HG03469 (cell line): ENCODE measurements around the gene CENPB.

ENCODE experiments used
- ATAC-seq: cut with Tn5 transposase; IDR thresholded peaks from one replicate; pipeline ENCODE4 v1.9.1; 2021; ENCODE audit warnings: mild to moderate bottlenecking, moderate library complexity, moderate number of reproducible peaks; ENCODE audit not compliant: unreplicated experiment

The CENPB gene

DNA sequence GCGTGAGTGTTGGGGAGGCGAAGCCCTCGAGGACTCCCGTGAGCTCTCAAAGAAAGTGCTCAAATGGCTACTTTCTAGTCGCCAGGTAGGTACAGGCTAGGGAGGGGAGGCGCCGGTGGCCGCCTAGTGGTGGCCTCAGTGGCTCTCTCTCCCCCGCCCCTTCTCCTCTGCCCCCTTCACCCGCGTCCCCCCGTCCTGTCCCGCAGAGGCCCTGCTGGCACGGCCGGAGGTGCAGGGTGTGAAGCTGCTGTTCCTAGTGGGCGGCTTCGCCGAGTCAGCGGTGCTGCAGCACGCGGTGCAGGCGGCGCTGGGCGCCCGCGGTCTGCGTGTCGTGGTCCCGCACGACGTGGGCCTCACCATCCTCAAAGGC lies 35.2 kb downstream of the CENPB start:
- ATAC-seq, result no peak

DNA sequence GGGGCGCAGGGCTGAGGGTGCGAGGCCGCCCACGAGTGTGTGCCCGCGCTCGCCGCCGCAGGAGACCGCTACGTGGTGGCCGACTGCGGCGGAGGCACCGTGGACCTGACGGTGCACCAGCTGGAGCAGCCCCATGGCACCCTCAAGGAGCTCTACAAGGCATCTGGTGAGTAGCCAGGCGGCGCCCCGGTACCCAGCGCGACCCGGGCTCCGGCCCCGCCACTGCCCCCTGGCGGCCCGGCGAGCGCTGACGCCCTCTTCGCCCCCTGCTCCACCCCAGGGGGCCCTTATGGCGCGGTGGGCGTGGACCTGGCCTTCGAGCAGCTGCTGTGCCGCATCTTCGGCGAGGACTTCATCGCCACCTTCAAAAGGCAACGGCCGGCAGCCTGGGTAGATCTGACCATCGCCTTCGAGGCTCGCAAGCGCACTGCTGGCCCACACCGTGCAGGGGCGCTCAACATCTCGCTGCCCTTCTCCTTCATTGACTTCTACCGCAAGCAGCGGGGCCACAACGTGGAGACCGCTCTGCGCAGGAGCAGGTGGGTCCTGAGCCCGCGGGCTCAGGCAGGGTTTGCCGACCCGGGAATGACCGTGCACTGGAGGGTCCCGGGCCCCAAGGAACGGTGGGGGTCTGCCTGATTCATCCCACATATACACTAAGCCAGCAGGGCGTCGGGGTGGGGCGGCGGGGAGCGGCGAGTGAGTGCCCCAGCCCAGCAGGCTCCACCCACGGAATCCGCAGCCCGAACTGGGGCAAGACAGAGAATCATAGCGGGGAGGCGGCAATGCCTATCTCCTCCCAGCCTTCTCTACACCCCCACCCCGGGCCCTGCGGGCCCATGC lies 36.6 kb downstream of the CENPB start:
- no peak for ATAC-seq

DNA sequence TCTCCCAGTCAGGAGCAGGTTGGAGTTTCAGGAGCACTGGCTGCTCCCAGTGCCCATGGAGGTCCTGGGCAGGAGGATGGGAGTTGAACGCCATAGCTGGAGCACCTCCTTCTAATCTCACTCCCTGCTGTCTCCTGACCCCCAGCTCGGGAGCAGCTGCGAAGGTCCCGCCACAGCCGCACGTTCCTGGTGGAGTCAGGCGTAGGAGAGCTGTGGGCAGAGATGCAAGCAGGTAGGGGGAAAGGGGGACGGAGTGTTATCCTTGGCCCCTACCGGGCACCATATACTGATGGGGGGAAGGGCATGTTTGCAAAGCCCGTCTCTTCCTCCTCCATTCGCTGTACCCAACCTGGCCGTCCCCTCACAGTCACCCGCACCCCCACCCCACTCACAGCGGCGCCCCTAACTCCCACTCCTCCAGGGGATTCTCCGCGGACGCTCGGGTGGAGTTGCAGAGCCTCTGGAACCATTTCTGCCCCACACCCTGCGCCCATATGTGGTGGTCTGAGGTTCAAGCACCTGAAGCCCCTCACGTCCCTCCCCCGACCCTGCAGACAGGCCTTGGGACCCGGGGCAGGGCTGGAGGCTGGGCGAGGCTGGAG lies 37.4 kb downstream of the CENPB start:
- ATAC-seq, result no peak

DNA sequence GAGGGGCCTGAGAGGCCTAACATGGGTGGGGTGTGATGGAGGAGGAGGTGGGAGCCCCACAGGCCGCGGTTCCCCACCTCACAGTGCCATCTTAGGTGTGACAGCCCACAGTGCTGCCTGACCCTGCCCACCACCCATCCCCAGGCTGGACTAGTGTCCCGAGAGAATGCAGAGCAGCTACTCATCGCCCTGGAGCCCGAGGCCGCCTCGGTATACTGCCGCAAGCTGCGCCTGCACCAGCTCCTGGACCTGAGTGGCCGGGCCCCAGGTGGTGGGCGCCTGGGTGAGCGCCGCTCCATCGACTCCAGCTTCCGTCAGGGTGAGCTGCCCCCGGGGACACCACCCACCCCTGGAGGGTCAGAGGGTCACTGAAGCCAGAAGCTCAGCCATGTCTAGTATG lies 38.5 kb downstream of the CENPB start:
- no peak for ATAC-seq

DNA sequence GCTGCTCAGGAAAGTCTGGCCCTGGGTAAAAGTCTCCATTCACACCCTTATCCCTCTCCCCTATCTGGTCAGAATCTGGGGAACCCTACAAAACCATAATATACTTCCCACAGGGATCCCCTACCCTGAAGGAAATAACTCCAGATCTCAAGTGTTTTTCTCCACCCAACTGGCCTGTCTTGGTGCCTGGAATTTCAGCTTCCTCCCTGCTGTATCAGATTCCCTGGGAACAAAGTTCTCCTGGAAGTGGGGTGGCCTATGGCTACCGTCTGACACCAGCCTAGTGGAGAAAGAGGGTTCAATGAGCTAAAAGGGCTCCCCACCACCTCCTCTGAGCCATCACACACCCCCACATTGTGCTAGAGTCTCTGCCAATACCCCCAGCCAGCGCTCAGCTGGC lies 39.1 kb downstream of the CENPB start:
- no peak for ATAC-seq

DNA sequence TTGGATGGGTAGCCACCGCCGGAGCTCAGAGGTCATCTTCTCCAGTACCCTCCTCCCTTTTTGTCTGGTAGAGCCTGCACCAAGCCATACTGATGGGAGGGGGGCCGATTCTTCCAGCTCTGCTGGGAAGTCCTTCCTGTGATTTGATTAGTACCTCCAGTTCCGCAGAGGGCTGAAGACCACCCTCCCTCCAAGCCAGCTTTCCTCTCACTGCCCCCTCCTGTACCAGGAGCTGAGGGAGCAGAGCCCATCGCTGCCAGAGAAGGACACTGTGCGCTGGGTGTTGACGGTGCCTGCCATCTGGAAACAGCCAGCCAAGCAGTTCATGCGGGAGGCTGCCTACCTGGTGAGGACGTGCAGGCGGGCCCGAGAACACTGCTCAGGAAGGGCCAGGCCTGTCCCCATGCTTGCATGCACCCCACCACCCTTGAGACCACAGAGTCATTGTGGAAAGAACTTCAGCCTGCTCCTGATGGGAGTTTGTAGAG lies 40.8 kb downstream of the CENPB start:
- no peak for ATAC-seq

DNA sequence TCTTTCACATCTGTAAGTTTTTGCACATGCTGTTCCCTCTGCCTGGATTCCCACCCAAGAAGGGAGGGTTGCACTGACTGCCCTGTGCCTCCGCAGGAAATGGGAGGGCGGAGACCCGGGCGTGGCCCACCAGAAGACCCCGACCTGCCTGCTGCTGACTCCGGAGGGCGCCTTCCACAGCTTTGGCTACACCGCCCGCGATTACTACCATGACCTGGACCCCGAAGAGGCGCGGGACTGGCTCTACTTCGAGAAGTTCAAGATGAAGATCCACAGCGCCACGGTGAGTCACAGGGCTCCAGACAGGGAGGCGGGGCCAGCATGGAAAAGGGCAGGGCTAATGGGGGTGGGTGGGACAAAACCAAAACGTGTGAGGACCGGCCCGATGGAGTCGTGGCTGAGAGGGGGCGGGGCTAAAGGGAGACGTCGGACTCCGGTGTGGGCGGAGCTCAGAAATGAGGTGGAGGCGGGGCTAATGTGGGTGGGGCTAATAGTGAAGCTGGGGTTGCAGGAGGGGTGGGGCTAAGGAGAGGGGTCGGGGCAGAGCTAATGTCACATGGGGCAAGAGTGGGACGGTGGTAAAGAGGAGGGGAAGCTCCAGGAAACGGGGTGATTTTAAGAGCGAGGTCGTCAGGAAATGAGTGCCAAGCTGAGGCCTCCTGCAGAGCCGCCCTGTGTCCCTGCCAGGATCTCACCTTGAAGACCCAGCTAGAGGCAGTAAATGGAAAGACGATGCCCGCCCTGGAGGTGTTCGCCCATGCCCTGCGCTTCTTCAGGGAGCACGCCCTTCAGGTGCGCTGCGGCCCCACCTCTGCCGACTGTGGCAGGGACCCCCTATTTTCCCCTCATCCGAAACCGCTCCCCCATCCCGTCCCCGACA lies 41.5 kb downstream of the CENPB start:
- no peak for ATAC-seq

DNA sequence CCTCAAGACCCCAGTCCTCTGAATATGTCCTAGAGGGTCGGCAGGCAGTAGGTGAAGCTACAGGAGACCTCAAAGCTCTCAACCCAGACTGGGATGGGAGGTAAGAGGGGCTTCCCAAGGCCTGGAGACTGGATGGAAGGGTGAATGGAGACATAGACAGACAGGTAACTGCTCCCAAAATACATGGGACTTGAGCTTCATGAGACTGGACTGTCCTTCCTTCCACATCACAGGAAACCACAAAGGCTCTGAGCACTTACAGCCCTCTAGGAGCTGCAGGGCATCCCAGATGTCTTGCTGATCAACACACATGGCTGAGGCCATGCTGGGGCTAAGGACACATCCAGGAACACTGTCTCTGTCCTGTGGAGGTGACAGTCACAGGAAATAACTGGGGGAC lies 42.5 kb downstream of the CENPB start:
- no peak for ATAC-seq

DNA sequence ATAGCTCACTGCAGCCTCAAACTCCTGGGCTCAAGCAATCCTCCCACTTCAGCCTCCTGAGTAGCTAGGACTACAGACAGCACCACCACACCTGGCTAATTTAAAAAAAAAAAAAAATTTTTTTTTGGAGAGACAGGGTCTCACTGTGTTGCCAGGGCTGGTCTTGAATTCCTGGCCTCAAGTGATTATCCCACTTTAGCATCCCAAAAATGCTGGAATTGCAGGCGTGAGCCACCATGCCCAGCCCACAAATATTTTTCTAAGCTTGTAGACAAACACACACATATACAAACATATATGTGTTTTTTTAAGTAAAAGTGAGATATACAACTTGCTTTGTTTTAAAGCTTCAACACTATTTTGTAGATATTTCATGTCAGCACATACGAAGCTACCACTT lies 43.3 kb downstream of the CENPB start:
- no peak for ATAC-seq

DNA sequence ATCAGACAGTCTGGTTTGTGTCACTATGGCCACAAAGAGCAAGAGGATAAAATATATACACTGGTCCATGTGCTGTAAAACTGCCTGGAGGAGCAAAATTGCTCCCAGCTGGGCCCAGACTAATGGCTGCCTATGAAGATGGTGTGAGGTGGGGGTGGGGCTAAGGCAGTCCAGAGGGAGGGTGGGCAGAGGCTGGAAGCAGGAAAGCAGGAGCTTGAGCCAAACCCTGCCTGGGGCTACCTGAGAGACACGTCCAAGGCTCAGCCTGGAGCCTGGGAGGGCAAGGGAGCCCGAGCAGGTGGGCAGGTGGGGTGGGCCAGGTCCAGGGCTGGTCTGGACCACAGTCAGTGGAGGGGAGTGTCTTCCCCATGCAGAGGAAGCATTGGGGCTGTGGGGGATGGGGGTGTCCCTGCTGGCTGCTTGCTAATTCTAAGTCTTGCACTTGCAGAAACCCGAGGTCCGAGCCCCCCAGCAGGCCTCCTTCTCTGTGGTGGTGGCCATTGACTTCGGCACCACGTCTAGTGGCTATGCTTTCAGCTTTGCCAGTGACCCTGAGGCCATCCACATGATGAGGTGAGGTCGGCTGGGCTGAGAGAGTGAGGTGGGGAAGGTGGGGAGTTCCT lies 44.6 kb downstream of the CENPB start:
- ATAC-seq, result no peak

DNA sequence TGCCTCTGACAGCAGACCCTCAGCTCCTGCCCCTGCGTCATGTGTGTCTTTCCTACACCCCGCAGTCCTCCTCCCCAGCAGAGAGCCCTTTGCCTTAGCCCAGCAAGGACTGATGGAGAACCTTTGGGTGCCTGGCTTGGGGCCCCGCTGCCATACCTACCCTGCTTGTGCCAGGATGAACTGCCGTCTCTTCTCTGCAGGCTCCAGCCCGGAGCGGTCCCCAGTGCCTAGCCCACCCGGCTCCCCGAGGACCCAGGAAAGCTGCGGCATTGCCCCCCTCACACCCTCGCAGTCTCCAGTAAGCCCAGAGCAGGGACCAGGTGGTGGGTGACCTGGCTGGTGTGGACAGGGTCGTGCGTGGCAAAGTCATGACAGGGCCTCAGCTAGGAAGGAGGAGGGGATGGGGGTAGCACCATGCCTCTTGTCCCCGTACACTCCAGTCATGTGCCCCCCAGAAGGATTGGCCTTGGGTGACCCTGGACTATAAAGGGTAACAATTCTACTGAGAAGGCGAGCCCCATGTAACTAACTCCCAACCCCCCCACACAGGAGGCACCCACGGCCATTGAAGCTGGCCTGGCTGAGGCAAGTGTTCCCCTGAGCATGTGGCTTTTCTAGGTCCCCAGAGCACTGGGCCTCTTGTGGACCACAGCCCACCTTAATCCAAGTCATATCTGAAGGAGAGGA lies 45.8 kb downstream of the CENPB start:
- no peak for ATAC-seq

DNA sequence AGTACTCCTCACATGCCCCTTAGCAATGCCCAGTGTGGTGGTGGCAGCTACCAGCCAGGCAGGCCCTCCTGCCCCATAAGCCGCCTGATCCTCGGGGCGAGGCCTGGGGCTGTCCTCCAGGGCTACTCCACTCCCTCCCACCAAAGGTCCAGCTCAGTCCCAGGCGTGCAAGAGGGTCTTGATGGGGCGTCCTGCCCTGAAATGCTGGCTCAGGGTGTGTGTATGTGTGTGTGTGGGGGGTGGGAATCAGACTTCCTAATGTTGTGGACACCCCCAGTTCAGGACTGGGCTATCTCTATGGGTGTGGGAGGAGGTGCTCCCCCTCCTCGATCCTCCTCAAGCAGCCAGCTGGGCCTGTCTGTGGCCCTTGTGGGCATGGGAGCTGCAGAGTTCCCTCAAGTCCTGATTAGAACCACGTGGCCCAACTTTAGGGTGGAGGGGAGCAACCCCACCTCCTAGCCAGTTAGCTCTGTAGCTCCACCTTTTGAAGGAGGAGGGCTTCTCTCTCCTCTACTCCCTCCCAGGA lies 46.6 kb downstream of the CENPB start:
- ATAC-seq, result no peak

DNA sequence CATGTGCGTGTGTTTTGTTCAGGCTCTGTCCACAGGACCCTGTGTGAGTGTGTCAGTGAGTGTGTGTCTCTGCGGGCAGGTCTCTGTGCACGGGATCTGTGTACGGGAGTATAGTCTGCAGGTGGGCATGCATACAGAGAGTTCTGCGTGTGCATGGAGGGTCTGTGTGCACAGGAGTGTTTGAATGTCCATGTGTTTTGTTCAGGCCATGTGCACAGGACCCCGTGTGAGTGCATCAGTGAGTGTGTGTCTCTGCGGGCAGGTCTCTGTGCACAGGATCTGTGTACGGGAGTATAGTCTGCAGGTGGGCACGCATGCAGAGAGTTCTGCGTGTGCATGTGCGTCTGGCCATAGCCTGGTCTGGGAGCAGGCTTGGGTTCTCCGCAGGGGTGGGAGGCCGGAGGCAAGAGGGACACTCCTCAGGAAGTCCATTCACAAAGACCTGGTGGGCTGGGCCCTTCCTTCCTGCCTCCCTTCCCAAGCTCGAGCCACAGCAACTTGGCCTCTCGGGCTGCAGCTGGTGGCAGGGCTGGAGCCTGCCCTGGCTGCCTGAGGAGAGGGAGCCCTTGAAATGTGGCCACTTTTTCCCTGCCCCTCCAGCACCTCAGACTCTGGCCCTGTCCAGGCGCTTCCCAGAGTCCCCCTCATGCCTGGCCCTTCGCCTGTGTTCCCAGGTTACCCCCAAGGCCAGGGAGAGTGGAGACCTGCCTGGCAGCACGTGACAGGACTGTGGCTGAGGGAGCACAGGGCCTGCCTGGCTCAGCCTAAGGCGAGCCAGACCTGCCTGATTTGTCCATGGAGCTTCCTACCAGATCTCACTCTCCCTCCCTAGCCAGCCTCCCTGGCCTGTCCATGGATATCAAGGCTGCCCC lies 47.2 kb downstream of the CENPB start:
- ATAC-seq, result no peak

DNA sequence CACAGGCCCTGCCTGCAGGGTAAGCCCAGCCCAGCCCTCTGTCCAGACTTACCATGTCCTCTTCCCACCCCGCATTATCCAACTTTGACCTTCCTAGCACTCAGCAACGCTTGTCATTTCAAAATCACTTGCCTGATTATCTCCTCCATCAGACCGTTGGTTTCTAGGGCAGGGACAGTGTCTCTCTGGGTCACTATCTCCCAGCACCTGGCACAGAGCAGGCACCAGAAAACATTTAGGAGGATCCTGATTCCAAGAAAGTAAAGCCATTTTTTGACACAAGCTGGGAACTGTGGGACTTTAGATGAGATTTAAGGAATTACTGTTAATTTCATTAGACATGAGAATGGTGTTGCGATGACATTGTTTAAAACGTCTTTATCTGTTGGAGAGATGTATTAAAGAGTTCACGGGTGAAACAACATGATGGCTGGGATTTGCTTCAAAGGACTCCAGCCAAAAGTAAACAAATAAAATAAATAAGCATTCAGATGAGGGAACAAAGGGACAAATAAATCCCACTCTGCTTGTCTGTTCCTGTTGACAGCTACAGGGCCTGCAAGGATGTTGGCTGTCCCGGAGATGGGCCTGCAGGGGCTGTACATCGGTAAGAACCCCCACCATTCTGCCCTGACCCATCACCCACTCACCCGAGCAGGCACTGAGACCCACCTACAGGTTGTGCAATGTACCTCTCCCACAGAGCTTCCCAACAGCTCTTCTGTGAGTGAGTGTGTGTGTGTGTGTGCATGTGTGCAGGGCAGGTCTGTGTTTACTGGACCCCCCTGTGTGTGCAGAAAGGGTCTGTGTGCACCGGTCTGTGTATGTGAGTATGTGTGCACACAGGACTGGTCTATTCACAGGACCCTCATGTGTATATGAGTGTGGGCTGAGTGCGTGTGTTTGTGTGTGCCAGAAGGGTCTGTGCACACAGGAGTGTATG lies 48.2 kb downstream of the CENPB start:
- ATAC-seq, result no peak

DNA sequence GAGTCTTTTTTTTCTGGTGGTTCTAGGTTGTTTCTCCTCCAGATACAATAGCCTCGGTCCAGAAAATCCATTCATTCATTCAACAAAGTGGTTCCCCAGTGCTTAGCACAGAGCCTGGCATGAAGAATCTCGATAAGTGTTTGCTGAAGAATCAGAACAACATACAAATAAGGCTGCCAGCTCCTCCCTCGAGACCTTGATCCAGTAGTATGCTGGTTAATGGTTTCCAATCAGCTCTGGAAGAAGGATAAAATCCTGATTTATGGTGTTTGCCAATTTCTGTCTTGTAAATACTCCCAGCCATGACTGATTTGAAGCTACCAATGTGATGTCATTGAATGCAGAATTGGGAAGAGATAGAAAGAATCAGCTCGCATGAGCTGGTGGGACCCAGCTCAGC lies 50.8 kb downstream of the CENPB start:
- no peak for ATAC-seq

DNA sequence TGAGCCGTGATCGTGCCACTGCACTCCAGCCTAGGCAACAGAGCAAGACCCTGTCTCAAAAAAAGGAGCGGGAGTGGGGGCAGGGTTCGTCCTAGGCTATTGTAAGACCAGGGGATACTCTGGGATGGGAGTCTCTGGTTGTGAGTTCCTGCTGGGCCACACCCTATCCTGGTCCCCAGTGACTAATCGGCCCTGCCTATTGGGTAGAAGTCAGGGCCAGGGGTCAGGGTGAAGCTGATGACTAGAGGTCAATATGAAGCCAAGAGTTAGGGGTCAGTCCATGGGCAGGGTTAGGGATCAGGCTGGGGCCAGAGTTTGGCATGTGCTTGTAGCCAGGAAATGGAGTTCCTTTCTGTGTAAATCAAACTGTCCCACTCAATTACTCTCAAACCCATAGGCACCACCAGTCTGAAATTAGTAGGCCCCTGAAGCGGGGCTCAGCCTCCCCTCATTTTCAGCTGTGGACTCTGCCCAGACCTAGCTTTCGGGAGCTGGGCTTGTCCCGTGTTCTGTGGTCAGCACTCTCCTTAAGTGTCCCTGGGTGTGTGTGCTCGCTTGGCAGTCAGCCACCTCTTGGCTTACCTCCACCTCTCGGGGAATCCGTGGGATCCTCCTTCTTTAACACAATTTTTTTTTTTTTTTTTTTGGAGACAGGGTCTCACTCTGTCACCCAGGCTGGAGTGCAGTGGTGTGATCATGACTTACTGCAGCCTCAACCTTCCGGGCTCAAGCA lies 52.3 kb downstream of the CENPB start:
- no peak for ATAC-seq
